Left forelimb (tissue), 1 donor: Measurements from ENCODE around the gene NHEJ1.
"Not testable (repeated sequence)": the region's sequence is repeated elsewhere in the genome, so short reads cannot be mapped to it uniquely, and the experiment has no call there.

Source experiments
- DNase-seq: peaks from one replicate; pipeline ENCODE4 v3.0.0-alpha.2; 2018; ENCODE audit warnings: low spot score

NHEJ1 gene, protein sequence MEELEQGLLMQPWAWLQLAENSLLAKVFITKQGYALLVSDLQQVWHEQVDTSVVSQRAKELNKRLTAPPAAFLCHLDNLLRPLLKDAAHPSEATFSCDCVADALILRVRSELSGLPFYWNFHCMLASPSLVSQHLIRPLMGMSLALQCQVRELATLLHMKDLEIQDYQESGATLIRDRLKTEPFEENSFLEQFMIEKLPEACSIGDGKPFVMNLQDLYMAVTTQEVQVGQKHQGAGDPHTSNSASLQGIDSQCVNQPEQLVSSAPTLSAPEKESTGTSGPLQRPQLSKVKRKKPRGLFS

DNA sequence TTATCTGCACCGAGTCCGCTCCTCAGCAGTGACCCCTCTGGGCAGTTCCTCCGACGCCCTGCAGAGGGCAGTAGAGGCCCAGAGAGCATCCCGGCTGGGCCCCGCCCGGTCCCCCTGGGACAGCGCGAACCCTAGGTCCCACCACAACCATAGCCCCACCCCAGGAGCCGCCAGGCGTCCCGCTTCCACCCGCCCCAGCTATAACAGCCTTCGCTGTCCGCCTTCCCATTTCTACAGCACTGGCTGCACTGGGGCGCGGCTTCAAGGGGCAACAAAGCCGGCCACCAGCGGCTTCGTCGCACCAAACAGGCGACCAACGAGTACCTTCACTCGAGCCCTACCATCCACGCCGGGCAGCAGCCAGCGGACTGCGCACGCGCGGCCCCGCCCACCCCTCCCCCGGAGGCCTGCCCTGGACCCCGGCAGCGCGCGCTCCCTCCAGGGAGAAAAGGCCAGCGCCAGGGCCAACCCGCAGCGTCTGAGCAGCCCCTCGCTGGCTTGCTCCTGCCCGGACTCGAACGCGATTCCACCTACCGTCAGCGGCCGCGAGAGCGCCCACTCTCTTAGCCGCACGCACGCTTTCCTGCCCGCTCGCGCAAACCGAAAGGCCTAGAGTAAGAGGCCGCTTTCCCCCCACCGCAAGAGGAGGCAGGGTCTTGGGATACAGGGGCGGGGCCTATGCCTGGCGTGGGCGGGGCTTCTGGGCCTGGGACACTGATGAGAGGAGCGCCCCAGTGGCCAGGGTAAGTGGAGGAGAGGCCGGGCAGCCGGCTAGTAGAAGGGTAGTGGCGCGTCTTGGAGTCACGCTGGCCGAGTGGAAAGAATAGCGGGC is at the start of gene NHEJ1:
TSS of gene NHEJ1 (minus strand) at position 630 of the 832 bp plus-strand sequence. CDS start 2,453 bp downstream, outside the sequence.
- DNase-seq, result peak; percentile 97

DNA sequence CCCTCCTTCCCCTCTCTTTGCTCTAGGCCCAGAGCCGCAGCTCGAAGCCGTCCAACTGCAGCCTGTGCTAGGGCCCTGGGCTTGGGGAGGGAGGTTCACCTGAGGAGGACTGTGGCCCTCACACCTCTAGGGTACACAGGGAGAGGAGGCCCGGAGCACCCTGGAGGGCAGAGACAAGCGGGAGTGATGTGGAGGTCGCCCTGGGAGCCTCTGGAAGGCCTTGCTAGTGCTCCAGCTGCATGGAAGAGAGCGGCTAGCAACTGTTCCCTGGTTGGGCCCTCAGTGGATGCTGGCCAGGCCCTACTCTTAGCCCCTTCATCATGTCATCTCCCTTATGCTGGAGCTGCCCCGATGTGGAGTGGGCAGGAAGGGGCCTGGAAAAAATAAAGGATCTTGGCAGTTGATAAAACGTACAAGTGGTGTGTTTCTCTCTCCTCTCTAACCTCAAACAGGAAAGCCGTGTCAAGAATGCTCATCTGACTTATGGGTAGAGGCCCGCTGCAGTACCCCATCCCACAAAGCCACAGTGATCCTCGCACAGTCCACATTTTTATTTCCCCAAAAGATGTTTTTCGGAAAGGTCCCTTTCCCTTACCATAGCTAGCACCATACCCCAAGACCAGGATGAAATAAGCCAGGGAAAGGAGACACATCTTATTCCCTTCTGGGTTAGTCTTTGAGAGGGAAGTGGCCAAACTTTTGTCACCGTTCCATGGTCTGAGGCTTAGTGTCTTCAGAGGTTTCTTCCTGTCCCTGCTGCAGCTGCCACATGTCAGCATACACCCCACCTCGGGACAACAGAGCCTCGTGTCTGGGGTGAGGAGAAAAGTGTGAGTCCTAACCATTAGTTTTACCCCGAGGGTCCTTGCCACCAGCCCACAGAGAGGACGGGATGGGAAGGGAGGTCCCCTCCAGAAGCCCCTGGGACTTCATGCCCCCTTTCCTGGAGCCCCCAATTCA is 48.9 kb upstream of the NHEJ1 start:
- no peak for DNase-seq

DNA sequence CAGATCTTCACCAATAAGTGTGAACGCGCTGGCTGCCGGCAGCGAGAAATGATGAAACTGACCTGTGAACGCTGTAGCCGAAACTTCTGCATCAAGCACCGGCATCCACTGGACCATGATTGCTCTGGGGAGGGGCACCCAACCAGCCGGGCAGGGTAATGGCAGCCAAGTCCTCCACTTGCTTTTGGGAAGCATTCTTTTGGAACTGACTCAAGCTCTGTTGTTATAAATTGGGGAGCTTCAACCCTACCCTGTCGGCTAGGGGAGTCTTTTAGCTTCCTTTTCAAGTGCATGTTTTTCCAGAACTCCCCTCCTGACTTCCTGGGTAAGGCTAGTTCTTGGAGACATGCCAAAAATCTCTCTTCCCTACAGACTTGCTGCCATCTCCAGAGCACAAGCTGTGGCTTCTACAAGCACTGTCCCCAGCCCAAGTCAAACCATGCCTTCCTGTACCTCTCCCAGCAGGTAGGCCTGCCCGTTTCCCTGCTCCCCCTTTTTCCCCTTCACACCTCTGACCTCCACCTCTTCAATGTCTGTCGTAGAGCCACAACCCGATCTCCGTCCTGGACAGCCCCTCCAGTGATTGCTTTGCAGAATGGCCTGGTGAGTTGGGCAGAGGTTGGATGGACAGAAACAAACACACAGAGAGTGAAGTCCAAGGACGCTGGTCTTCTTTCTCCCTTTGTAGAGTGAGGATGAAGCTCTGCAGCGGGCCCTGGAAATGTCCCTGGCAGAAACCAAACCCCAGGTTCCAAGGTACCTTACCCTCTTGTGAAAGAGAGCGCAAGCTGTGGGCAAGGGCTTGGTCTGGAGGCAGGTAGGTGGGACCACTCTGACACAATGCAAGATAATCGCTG is 47.5 kb upstream of the NHEJ1 start:
- DNase-seq, result no peak

DNA sequence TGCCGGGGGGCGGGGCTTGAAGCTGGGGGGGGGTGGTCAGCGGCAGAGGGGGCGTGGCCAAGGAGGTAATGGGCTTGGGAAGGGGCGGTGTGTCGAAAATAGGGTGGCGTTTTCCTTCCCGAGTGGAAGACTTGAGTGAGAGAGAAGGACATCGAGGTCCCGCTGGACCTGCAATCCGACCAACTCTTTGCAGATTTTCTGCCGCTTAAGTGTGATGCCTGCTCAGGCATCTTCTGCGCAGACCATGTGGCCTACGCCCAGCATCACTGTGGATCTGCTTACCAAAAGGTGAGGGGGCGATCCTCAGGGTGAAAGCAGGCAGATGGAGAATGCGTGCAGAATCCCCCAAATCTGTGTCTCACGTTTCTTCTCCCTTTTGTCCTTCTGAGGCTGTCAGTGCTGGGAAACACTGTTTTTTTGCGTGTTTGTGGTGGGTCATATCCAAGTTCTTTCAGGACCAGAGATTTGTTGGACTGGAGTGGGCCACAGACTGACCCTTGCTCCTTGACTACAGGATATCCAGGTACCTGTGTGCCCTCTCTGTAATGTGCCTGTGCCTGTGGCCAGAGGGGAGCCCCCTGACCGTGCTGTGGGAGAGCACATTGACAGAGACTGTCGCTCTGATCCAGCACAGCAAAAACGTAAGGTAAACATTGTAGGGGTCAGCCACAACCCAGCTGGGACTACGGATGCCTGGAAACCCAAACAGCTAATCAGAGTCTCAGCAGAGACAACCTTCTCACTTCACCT is 46.7 kb upstream of the NHEJ1 start:
- DNase-seq, result no peak

DNA sequence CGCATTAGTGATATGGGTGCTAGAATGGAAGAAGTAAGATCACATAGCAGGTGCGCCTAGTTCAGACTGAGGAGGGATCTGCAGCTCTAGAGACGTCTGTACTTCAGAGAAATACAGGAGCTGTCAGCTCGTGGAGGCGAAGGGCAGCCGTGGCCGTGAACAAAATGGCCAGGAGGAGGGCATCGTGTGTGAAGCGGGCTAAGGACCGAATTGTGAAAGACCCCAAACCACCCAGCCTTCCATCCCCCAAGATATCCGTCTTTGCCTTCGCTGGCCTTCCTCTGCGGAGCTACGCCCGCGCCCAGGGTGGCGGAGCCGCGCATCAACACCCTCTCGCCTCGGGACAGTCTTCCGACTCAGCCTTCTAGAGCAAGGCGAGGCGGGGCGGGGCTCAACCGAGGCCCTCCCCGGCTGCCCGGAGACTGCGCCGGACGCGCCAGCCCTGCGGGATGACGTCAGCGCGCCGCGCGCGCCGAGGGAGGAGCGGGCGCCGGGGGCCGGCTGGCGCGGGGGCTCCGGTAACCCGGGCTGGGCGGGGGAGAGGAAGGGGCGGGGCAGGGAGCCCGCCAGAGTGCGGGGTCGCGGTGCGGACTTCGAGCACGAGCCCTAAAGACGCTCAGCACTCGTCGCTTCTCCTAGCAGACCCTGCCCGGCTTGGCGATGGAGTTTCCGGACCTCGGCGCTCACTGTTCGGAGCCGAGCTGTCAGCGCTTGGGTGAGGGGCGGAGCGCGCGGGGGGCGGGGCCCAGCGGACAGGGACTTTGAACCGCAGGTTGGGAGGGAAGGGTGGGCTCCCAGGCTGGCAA is 45.9 kb upstream of the NHEJ1 start, which contains the start of gene ZFAND2B:
TSS of gene ZFAND2B (plus strand) at position 455 of the 806 bp plus-strand sequence. CDS start at position 661, 206 bp downstream.
- peak; percentile 96 for DNase-seq

DNA sequence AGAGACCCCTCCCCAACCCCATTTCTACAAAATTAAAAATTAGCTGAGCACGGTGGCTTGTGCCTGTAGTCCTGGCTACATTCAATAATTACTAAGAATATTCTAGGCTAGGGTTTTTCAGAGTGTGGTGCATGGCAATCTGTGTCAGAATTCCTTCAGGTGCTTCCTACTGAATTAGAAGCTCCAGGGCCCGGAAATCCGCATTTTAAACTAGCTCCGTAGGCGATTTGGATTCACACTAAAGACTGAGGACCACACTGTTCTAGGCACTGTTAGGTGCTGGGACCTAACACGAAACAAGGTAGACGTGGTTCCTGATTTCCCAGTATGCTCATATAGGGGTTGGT is 45.3 kb upstream of the NHEJ1 start:
- DNase-seq, result peak; percentile 47

DNA sequence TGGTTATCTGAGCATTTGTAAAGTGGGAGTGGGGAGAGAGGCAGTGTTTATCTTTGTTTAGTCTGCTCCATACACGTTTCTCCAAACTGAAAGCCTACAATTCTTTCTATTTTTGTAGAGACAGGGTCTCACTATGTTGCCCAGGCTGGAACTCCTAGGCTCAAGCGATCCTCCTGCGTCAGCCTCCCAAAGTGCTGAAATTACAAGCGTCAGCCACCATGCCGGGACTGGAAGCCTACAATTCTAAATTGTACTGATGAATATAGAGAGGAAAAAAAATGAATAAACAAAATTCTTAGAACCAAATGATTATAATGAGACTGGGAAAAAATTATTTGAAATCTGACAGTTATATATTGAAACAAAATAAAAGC is 44.5 kb upstream of the NHEJ1 start:
- DNase-seq, result no peak

DNA sequence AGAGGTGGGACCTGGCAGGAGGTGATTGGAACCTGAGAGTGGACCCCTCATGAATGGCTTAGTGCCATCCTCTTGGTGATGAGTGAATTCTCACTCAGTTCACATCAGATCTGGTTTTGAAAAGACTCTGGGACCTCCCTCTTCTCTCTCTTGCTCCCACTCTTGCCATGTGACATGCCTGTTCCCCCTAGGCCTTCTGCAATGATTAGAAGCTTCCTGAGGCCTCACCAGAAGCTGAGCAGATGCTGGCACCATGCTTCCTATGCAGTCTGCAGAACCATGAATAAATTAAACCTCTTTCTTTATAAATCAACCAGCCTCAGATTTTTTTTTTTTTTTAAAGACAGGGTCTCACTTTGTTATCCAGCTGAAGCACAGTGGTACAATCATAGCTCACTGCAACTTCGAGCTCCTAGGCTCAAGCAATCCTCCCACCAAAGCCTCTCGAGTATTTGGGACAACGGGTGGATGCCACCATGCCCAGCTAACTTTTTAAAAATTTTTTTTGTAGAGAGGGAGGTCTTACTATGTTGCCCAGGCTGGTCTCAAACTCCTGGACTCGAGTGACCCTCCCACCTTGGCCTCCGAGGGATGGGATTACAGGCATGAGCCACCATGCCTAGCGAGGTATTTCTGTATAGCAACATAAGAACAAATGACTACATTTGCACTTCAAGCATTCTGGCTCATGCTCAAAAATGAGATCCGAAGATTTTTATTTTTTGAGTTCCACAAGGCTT is 44.0 kb upstream of the NHEJ1 start:
- DNase-seq, result no peak

DNA sequence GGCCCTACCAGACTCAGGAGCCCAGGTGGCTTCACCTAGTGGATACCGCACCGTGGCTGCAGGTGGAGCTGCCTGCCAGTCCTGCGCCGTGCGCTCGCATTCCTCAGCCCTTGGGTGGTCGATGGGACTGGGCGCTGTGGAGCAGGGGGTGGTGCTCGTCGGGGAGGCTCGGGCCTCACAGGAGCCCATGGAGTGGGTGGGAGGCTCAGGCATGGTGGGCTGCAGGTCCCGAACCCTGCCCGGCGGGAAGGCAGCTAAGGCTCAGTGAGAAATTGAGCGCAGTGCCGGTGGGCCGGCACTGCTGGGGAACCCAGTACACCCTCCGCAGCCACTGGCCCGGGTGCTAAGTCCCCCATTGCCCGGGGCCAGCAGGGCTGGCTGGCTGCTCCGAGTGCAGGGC is 40.7 kb upstream of the NHEJ1 start:
- not testable (repeated sequence) for DNase-seq

DNA sequence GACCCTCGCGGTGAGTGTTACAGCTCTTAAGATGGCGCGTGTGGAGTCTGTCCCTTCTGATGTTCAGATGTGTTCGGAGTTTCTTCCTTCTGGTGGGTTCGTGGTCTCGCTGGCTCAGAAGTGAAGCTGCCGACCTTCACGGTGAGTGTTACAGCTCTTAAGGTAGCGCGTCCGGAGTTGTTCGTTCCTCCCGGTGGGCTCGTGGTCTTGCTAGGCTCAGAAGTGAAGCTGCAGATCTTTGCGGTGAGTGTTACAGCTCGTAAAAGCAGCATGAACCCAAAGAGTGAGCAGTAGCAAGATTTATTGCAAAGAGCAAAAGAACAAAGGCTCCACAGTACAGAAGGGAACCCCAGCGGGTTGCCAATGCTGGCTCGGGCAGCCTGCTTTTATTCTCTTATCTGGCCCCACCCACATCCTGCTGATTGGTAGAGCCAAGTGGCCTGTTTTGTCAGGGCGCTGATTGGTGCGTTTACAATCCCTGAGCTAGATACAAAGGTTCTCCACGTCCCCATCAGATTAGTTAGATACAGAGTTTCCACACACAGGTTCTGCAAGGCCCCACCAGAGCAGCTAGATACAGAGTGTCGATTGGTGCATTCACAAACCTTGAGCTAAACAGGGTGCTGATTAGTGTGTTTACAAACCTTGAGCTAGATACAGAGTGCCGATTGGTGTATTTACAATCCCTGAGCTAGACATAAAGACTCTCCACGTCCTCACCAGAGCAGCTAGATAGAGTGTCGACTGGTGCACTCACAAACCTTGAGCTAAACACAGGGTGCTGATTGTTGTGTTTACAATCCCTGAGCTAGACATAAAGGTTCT is 40.1 kb upstream of the NHEJ1 start:
- DNase-seq, result not testable (repeated sequence)

DNA sequence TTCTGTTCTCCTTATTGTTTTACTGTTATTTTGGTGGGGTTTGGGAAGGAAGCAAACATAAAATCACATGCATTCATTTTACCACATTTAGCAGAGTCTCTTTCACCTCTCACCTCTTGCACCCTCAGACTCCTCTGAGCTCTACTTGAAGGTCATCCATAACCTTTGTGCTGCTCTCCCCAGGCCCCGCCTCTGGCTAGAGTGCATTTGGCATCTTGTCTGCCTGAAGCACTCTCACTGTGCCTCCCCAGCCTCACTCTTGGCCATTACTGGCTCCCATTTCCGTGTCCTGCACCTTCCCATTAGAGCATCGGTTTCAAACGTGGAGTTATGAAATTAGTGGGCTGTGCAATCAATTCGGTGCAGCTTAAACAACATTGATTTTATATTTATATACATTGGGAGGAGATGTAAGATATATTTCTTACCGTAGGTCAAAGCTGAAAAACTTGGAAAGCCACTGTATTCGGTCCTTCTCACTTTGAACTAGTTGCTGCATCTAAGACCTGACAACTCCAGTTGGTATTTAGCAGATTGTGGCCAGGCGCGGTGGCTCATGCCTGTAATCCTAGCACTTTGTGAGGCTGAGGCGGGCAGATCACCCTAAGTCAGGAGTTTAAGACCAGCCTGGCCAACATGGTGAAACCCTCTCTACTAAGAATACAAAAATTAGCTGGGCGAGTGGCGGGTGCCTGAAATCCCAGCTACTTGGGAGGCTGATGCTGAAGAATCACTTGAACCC is 39.0 kb upstream of the NHEJ1 start:
- DNase-seq, result no peak

DNA sequence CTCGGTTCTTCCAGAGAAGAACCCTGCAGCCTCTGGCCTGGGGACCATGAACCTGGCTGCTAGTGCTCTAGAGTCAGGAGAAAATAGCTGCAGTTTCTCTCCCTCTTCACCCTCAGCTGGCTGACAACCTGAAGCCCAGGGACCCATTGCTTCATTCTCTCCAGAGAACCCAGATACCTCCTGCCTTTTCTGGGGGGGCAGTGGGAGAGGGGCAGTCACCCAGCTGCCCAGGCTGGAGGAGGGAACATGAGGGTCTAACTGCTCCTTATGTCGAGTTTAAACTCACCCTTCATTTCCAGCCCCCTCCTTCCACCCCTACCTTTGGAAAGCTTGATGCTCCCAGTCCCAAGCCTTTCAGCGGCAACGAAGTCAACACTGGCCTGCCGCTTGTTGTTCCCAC is 38.4 kb upstream of the NHEJ1 start:
- DNase-seq, result no peak

DNA sequence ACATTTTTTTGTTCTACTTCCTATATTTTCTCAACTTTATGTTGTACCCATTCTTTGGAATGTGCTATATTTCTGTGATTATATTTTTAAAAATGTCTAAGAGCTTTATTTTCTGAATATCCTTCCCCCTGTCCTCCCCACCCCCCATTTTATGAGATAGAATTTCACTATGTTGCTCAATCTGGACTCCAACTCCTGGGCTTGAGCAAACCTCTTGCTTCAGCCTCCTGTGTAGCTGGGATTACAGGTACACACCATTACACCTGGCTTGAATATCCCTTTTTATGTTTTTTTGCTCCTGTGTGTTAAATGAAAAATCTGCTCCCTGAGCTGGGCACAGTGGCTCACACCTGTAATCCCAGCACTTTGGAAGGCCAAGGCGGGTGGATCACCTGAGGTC is 36.8 kb upstream of the NHEJ1 start:
- no peak for DNase-seq

DNA sequence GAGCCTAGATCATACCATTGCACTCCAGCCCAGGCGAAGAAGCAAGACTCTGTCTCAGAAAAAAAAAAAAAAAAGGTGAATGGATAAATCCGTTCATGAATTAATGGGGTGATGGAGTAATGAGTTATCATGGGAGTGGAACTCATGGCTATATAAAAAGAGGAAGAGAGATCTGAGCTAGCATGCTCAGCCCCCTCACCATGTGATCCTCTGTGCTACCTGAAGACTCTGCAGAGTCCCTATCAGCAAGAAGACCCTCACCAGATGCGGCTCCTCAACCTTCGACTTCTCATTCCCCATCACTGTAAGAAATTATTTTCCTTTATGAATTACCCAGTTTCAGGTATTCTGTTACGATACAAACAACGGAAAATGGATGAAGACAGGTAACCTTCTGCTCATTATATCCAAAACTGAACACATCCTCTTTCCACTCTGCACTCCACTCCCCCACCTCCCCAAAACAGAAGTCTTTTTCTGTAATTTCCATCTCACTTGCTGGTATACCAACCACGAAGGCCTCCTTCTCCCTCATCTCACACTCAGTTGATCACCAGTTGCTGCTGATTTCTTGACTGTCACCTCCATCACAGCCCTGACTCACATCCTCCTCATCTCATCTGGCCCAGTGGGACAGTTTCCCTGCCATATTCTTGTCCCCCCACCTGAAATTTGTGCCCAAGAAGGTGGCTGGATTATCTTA is 26.3 kb upstream of the NHEJ1 start:
- DNase-seq, result no peak

DNA sequence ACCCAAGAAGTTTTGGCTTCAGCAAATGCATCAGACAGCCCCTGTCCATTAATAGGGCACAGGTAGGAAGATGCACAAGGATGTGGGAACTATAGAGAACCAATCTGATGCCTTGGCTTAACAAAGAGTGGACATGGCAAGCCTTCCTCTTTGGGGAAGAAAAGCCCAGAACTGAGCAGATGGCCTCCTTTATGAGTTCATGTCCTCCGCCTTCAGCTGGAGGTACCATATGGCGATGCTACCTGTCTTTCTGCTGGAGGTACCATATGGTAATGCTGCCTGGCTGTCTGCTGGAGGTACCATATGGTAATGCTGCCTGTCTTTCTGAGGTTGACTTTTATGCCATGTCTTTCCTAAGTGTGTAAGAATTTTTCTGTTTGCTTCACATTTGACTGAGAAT is 23.5 kb upstream of the NHEJ1 start:
- no peak for DNase-seq

DNA sequence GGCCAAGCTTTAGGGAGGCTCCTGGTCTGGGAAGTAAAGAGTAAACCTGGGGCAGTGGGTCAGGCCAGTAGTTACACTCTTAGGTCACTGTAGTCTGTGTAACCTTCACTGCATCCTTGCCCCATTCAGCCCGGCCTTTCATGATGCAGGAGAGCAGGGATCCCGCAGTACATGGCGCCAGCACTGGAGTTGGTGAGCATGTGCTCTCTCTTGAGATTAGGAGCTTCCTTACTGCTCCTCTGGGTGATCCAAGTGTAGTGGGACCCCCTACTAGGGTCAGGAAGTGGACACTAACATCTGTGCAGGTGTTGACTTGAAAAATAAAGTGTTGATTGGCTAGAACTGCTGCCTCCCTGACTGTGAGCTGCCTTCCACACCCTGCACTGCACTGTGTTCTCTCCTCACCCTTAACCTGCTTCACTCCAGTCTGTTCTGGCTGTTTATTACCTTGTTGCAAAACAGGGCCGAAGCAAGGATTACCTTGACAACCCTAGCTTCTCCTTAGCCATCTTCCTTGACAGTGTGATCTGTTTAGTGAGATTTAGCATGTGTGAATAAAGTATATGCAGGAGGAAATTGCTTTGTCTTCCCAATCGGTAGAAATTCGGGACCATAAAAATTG is 22.6 kb upstream of the NHEJ1 start:
- DNase-seq, result no peak
